A549 (cell line): ENCODE measurements around the gene NPNT.

Experiments
- HDAC2 ChIP-seq: fragments of 200-600 bp; sonication (generic); IDR thresholded peaks from 2 replicates; pipeline ENCODE4 v1.6.1; 2016
- JUN ChIP-seq, 2 experiments: fragments of >200 bp; sonication (Bioruptor Twin); formaldehyde crosslinking; IDR thresholded peaks; 2 replicates in 1 of 2; 3 replicates in 1 of 2; pipeline ENCODE4 v1.6.1; 2016 to 2017
- KDM1A ChIP-seq: fragments of 200-600 bp; sonication (generic); IDR thresholded peaks from 2 replicates; pipeline ENCODE4 v1.6.1; 2016; ENCODE audit warnings: low read depth, mild to moderate bottlenecking
- MAFK ChIP-seq: fragments of 450-650 bp; IDR thresholded peaks from 2 replicates; pipeline ENCODE4 v1.6.1; 2014; ENCODE audit not compliant: partially characterized antibody
- POLR2A ChIP-seq: IDR thresholded peaks from 2 replicates; pipeline ENCODE4 v1.6.1; 2012; ENCODE audit warnings: mild to moderate bottlenecking, low read length
- ZFP36 ChIP-seq: fragments of 450-650 bp; IDR thresholded peaks from 2 replicates; pipeline ENCODE4 v1.6.1; 2014; ENCODE audit warnings: borderline replicate concordance; ENCODE audit not compliant: partially characterized antibody
- TF ChIP-seq, protein P1 (sequence below): fragments of 450-650 bp; IDR thresholded peaks from 2 replicates; pipeline ENCODE4 v1.6.1; 2014; ENCODE audit warnings: antibody characterized with exemption
- TF ChIP-seq, protein P2 (sequence below): fragments of >200 bp; sonication (Bioruptor Twin); formaldehyde crosslinking; IDR thresholded peaks from 3 replicates; pipeline ENCODE4 v1.5.1; 2016
- TF ChIP-seq, protein P3 (sequence below): IDR thresholded peaks from 2 replicates; pipeline ENCODE4 v1.6.1; 2012
- TF ChIP-seq, protein P4 (sequence below): fragments of 150-350 bp; IDR thresholded peaks from 2 replicates; pipeline ENCODE4 v1.6.1; 2014; ENCODE audit warnings: low read depth, mild to moderate bottlenecking, low read length

DNA sequence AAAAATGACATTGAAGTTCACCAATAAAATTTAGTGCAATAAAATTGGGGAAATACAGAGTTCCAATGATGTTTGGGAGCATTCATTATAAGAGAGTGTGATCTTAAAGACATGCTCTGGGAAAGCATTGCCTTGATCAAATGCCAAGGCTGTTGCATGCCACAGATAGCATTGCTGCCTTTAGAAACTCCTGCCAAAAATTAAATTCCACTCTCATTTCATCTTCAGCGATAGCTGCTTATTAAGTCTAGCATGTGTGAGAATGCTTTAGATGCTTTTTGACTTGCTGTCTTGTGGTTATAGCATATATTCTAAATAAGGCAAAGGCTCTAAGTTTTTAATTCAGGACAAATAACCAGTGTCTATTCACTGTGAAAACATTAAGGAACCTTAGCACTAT lies 49.3 kb downstream of the NPNT start:
- TF ChIP-seq, protein P1, sequence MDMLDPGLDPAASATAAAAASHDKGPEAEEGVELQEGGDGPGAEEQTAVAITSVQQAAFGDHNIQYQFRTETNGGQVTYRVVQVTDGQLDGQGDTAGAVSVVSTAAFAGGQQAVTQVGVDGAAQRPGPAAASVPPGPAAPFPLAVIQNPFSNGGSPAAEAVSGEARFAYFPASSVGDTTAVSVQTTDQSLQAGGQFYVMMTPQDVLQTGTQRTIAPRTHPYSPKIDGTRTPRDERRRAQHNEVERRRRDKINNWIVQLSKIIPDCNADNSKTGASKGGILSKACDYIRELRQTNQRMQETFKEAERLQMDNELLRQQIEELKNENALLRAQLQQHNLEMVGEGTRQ: no peak
- TF ChIP-seq MAFK: no peak
- no peak for TF ChIP-seq KDM1A
- TF ChIP-seq, protein P2, sequence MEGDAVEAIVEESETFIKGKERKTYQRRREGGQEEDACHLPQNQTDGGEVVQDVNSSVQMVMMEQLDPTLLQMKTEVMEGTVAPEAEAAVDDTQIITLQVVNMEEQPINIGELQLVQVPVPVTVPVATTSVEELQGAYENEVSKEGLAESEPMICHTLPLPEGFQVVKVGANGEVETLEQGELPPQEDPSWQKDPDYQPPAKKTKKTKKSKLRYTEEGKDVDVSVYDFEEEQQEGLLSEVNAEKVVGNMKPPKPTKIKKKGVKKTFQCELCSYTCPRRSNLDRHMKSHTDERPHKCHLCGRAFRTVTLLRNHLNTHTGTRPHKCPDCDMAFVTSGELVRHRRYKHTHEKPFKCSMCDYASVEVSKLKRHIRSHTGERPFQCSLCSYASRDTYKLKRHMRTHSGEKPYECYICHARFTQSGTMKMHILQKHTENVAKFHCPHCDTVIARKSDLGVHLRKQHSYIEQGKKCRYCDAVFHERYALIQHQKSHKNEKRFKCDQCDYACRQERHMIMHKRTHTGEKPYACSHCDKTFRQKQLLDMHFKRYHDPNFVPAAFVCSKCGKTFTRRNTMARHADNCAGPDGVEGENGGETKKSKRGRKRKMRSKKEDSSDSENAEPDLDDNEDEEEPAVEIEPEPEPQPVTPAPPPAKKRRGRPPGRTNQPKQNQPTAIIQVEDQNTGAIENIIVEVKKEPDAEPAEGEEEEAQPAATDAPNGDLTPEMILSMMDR: no peak
- TF ChIP-seq, protein P3, sequence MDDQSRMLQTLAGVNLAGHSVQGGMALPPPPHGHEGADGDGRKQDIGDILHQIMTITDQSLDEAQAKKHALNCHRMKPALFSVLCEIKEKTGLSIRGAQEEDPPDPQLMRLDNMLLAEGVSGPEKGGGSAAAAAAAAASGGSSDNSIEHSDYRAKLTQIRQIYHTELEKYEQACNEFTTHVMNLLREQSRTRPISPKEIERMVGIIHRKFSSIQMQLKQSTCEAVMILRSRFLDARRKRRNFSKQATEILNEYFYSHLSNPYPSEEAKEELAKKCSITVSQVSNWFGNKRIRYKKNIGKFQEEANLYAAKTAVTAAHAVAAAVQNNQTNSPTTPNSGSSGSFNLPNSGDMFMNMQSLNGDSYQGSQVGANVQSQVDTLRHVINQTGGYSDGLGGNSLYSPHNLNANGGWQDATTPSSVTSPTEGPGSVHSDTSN: no peak
- TF ChIP-seq ZFP36: no peak
- no peak for TF ChIP-seq POLR2A
- TF ChIP-seq, protein P4, sequence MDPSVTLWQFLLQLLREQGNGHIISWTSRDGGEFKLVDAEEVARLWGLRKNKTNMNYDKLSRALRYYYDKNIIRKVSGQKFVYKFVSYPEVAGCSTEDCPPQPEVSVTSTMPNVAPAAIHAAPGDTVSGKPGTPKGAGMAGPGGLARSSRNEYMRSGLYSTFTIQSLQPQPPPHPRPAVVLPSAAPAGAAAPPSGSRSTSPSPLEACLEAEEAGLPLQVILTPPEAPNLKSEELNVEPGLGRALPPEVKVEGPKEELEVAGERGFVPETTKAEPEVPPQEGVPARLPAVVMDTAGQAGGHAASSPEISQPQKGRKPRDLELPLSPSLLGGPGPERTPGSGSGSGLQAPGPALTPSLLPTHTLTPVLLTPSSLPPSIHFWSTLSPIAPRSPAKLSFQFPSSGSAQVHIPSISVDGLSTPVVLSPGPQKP: no peak
- TF ChIP-seq JUN (IDR thresholded peaks at IDR 0.05): no peak
- no peak for TF ChIP-seq HDAC2
